H1 (cell line): ENCODE measurements around the gene PPP1R14B. TPM values are rescaled to one million over a fixed set of nuclear protein-coding genes. Genes with fewer than 3 reads are reported as not detected.

ENCODE experiments used
- CTCF ChIA-PET: fragments of 300-600 bp; sonication (Branson Sonifier 250); formaldehyde crosslinking; loops from one replicate; lab custom pipeline; 2021; ENCODE audit not compliant: partially characterized antibody; lab: Charles Lee
- POLR2A ChIA-PET: fragments of 300-600 bp; sonication (Branson Sonifier 250); formaldehyde crosslinking; loops from one replicate; lab custom pipeline; 2021; ENCODE audit warnings: inconsistent platforms; ENCODE audit not compliant: partially characterized antibody; lab: Charles Lee
- DNase-seq, 2 experiments: peaks; one replicate each; pipeline versions ENCODE4 v3.0.0 to v3.0.0-alpha.2; 2010 to 2022; ENCODE audit warnings: low spot score in 2 of 2, low read depth in 1 of 2, mixed read lengths in 1 of 2
- FAIRE-seq: peaks from 2 replicates; lab custom pipeline; 2011; peaks lifted over from hg19 to GRCh38; lab: Jason Lieb, UNC
- H2AFZ ChIP-seq: 2 replicates; pipeline ENCODE4 v1.8.1; 2012; ENCODE audit warnings: low read length, inconsistent platforms
- H2AK5ac ChIP-seq: 2 replicates; pipeline ENCODE4 v1.6.1; 2013; ENCODE audit warnings: low read depth, low read length
- H2BK120ac ChIP-seq: replicated peaks from 2 replicates; pipeline ENCODE3; 2013; ENCODE audit warnings: low read depth, low read length, inconsistent platforms
- H2BK12ac ChIP-seq: 2 replicates; pipeline ENCODE4 v1.6.1; 2013; ENCODE audit warnings: low read depth, low read length
- H2BK15ac ChIP-seq: 2 replicates; pipeline ENCODE4 v1.6.1; 2013; ENCODE audit warnings: low read length
- H2BK20ac ChIP-seq: 2 replicates; pipeline ENCODE4 v1.6.1; 2013; ENCODE audit warnings: low read length
- H2BK5ac ChIP-seq: 2 replicates; pipeline ENCODE4 v1.6.1; 2013; ENCODE audit warnings: low read depth, low read length
- H3K14ac ChIP-seq: 2 replicates; pipeline ENCODE4 v1.6.1; 2013; ENCODE audit warnings: inconsistent platforms; ENCODE audit not compliant: insufficient read length
- H3K18ac ChIP-seq: 2 replicates; pipeline ENCODE4 v1.6.1; 2013; ENCODE audit warnings: low read length; ENCODE audit errors: extremely low read depth
- H3K23ac ChIP-seq: 2 replicates; pipeline ENCODE4 v1.6.1; 2013; ENCODE audit warnings: inconsistent platforms; ENCODE audit not compliant: insufficient read length
- H3K23me2 ChIP-seq: 2 replicates; pipeline ENCODE4 v1.6.1; 2013; ENCODE audit warnings: low read depth, low read length
- H3K27ac ChIP-seq: 2 replicates; pipeline ENCODE4 v1.6.1; 2011; ENCODE audit warnings: low read depth, low read length, inconsistent platforms
- H3K27me3 ChIP-seq, 4 experiments: replicated peaks in 1 of 4; 1 replicate in 1 of 4; 2 replicates in 3 of 4; pipeline versions ENCODE4 v1.6.1 to v1.8.1; 2011 to 2013; ENCODE audit warnings: low read length in 3 of 4, mild to moderate bottlenecking in 3 of 4, inconsistent platforms in 2 of 4, mixed read lengths in 2 of 4, moderate library complexity in 1 of 4; ENCODE audit not compliant: control insufficient read depth in 3 of 4, insufficient read depth in 3 of 4; ENCODE audit errors: extremely low read depth in 1 of 4
- H3K36me3 ChIP-seq, 4 experiments: 2 replicates each; pipeline versions ENCODE4 v1.6.1 to v1.8.1; 2011 to 2013; ENCODE audit warnings: mild to moderate bottlenecking in 4 of 4, low read length in 3 of 4, moderate library complexity in 2 of 4, control low read depth in 1 of 4, inconsistent platforms in 1 of 4; ENCODE audit not compliant: insufficient read depth in 4 of 4, control insufficient read depth in 2 of 4
- H3K4ac ChIP-seq: replicated peaks from 2 replicates; pipeline ENCODE3; 2013; ENCODE audit warnings: low read length, low read depth, mixed read lengths, inconsistent platforms; ENCODE audit not compliant: insufficient read length
- H3K4me1 ChIP-seq, 4 experiments: replicated peaks in 1 of 4; 1 replicate in 1 of 4; 2 replicates in 3 of 4; pipeline versions ENCODE4 v1.6.1 to v1.8.1; 2011 to 2013; ENCODE audit warnings: low read length in 3 of 4, inconsistent platforms in 2 of 4, mixed read lengths in 1 of 4; ENCODE audit not compliant: insufficient read depth in 4 of 4, control insufficient read depth in 3 of 4
- H3K4me2 ChIP-seq, 2 experiments: 2 replicates each; pipeline versions ENCODE4 v1.6.1 to v1.8.1; 2011 to 2013; ENCODE audit warnings: low read depth in 2 of 2, low read length in 2 of 2, control low read depth in 1 of 2, inconsistent platforms in 1 of 2, mild to moderate bottlenecking in 1 of 2; ENCODE audit not compliant: insufficient read depth in 1 of 2
- H3K4me3 ChIP-seq, 4 experiments: fragments of 200-600, 300-600 bp in 1 of 4; sonication (generic), shearing (Covaris generic), sonication (Bioruptor Twin) in 1 of 4; 2 replicates each; pipeline versions ENCODE4 v1.5.1 to v1.8.1; 2011 to 2016; ENCODE audit warnings: low read length in 4 of 4, low read depth in 3 of 4, control low read depth in 2 of 4, inconsistent platforms in 2 of 4, mild to moderate bottlenecking in 2 of 4, mixed read lengths in 1 of 4, moderate library complexity in 1 of 4; ENCODE audit not compliant: insufficient read depth in 2 of 4; ENCODE audit errors: extremely low read depth in 1 of 4
- H3K56ac ChIP-seq: replicated peaks from 2 replicates; pipeline ENCODE3; 2013; ENCODE audit warnings: low read depth, mild to moderate bottlenecking, mixed read lengths, low read length, inconsistent platforms; ENCODE audit not compliant: insufficient read length
- H3K79me1 ChIP-seq: 2 replicates; pipeline ENCODE4 v1.6.1; 2013; ENCODE audit warnings: low read depth, low read length, control low read depth
- H3K79me2 ChIP-seq, 2 experiments: 2 replicates each; pipeline versions ENCODE4 v1.6.1 to v1.8.1; 2012 to 2013; ENCODE audit warnings: low read length in 2 of 2, mild to moderate bottlenecking in 2 of 2, inconsistent platforms in 1 of 2; ENCODE audit not compliant: insufficient read depth in 2 of 2, control insufficient read depth in 1 of 2
- H3K9ac ChIP-seq, 4 experiments: replicated peaks in 1 of 4; 1 replicate in 1 of 4; 2 replicates in 3 of 4; pipeline versions ENCODE4 v1.6.1 to v1.8.1; 2011 to 2013; ENCODE audit warnings: low read depth in 3 of 4, low read length in 3 of 4, control low read depth in 2 of 4, mild to moderate bottlenecking in 2 of 4, moderate library complexity in 2 of 4, inconsistent platforms in 1 of 4; ENCODE audit errors: extremely low read depth in 1 of 4
- H3K9me3 ChIP-seq, 2 experiments: 2 replicates each; pipeline versions ENCODE4 v1.6.1 to v1.8.1; 2012 to 2013; ENCODE audit warnings: mild to moderate bottlenecking in 2 of 2, moderate library complexity in 2 of 2, control low read depth in 1 of 2, inconsistent platforms in 1 of 2, low read depth in 1 of 2, low read length in 1 of 2, mixed read lengths in 1 of 2; ENCODE audit not compliant: insufficient read depth in 2 of 2
- H4K20me1 ChIP-seq, 2 experiments: replicated peaks in 1 of 2; 2 replicates each; pipeline versions ENCODE3 to v1.8.1; 2011 to 2013; ENCODE audit warnings: inconsistent platforms in 2 of 2, low read length in 2 of 2, mild to moderate bottlenecking in 1 of 2; ENCODE audit not compliant: insufficient read depth in 2 of 2, control insufficient read depth in 1 of 2
- H4K5ac ChIP-seq: 2 replicates; pipeline ENCODE4 v1.6.1; 2013; ENCODE audit warnings: low read length, low read depth, mixed read lengths, inconsistent platforms; ENCODE audit not compliant: insufficient read length
- H4K8ac ChIP-seq: 2 replicates; pipeline ENCODE4 v1.8.0; 2013; ENCODE audit warnings: mild to moderate bottlenecking, moderate library complexity, low read length, inconsistent platforms; ENCODE audit not compliant: insufficient read depth; ENCODE audit errors: extremely low read depth
- H4K91ac ChIP-seq: replicated peaks from 2 replicates; pipeline ENCODE3; 2013; ENCODE audit warnings: low read length, mixed read lengths, inconsistent platforms; ENCODE audit not compliant: insufficient read length
- CBX5 ChIP-seq: fragments of 300-800, 300-1000 bp; sonication (generic); IDR thresholded peaks from 2 replicates; pipeline ENCODE4 v1.7.1; 2016; ENCODE audit warnings: antibody characterized with exemption, low read length, low read depth
- CREB1 ChIP-seq: IDR thresholded peaks from 2 replicates; pipeline ENCODE4 v1.6.1; 2012; ENCODE audit warnings: inconsistent platforms
- EGR1 ChIP-seq: IDR thresholded peaks from 2 replicates; pipeline ENCODE4 v1.6.1; 2011; ENCODE audit warnings: low read depth, low read length, borderline replicate concordance
- POLR2AphosphoS5 ChIP-seq: IDR thresholded peaks from 2 replicates; pipeline ENCODE4 v1.6.1; 2011; ENCODE audit warnings: low read depth, low read length
- POU5F1 ChIP-seq: IDR thresholded peaks from 2 replicates; pipeline ENCODE4 v1.6.1; 2011; ENCODE audit warnings: low read depth, mild to moderate bottlenecking, low read length, moderate library complexity
- SIRT6 ChIP-seq: IDR thresholded peaks from one replicate; pipeline ENCODE4 v1.7.1; 2012; ENCODE audit warnings: low read length, inconsistent platforms
- SP2 ChIP-seq: IDR thresholded peaks from 2 replicates; pipeline ENCODE4 v1.6.1; 2012; ENCODE audit warnings: mild to moderate bottlenecking, low read length, inconsistent platforms
- SP4 ChIP-seq: IDR thresholded peaks from 2 replicates; pipeline ENCODE4 v1.6.1; 2012; ENCODE audit warnings: low read length, inconsistent platforms
- TEAD4 ChIP-seq: IDR thresholded peaks from 2 replicates; pipeline ENCODE4 v1.6.1; 2012; ENCODE audit warnings: low read depth, low read length, inconsistent platforms, mixed read lengths
- WGBS, 2 experiments: shearing (Covaris generic) in 1 of 2; methylation state at CpG; one replicate each; pipeline versions ENCODE4 v1.1.6 to v1.1.7; 2013 to 2015; ENCODE audit warnings: low lambda C conversion rate in 2 of 2, mixed read lengths in 2 of 2, inconsistent platforms in 1 of 2, low coverage in 1 of 2, missing lambda C conversion rate in 1 of 2; ENCODE audit not compliant: insufficient replicate concordance in 2 of 2, insufficient coverage in 1 of 2, insufficient read length in 1 of 2; ENCODE audit errors: extremely low coverage in 1 of 2, missing lambda C conversion rate in 1 of 2; 5-methylcytosine and 5-hydroxymethylcytosine counted together
- polyA plus RNA-seq, 7 experiments: library from polyadenylated mRNA; depleted of rRNA in 3 of 7; stranded (reverse) in 5 of 7; unstranded in 2 of 7; fragments of >200 nt in 5 of 7; fragments of 200-250 nt in 2 of 7; gene quantifications; 1 replicate in 5 of 7; 2 replicates in 1 of 7; 4 replicates in 1 of 7; pipeline versions ENCODE4 v1.2.1 to v1.2.3, GENCODE V29; 2011 to 2013; ENCODE audit warnings: missing spikeins in 2 of 7, mixed read lengths in 2 of 7
- total RNA-seq: library from RNA; stranded (reverse); fragmentation: NEBNext Ultra II Directional; extraction: Animal tissue kit (Norgen Biotek cat#: 25700); gene quantifications from 2 replicates; pipeline ENCODE4 v1.2.1, GENCODE V29; 2021
- TF ChIP-seq, protein P1 (sequence below), 3 experiments: IDR thresholded peaks; 1 replicate in 2 of 3; 2 replicates in 1 of 3; pipeline versions ENCODE4 v1.5.1 to v1.6.1; 2011; ENCODE audit warnings: low read length in 3 of 3, mild to moderate bottlenecking in 3 of 3, inconsistent platforms in 2 of 3, low read depth in 1 of 3, moderate library complexity in 1 of 3; ENCODE audit not compliant: insufficient read depth in 1 of 3; ENCODE audit errors: control extremely low read depth in 1 of 3

PPP1R14B gene
- total and polyA plus RNA-seq, 2 of the 8 experiments (the other 6 are each of a cell fraction or from before 2014, with no cell fraction given), result 265 to 419 TPM

- Histone ChIP-seq H3K9me3 (no peaks in the 10 kb centered on the region), H3K27me3 (no peaks in the 10 kb centered on the region), H3K27ac (peak overlapping the region; percentile 47; the same call in 1 of the 2 replicates), H3K4ac (peak overlapping the region; percentile 19), H4K8ac (peak overlapping the region; percentile 79), H4K5ac (peak overlapping the region; percentile 90), H2AK5ac (no peak overlapping the region), H3K23me2 (peaks cover 4% of the 10 kb centered on the region), H3K4me2 (peak overlapping the region; percentile 80 to 86), H3K4me1 (peaks cover 0 to 11% (median 5%) of the 10 kb centered on the region in 4 experiments; a peak in 5 of 7 replicates), H3K14ac (no peak overlapping the region), H2BK120ac (no peak overlapping the region), H2BK12ac (no peak overlapping the region), H3K79me2 (0 out of 4 replicates have a peak, but pooled peaks cover 0 to 4% of the 10 kb centered on the region in 2 experiments), H4K91ac (no peak overlapping the region), H2AFZ (no peak overlapping the region), H3K79me1 (no peaks in the 10 kb centered on the region; the same call in 1 of the 2 replicates), H2BK5ac (peak overlapping the region; percentile 81; the same call in 1 of the 2 replicates), H3K18ac (peak overlapping the region; percentile 52), H3K9ac (peak overlapping the region; percentile 41 to 88 (median 73); a peak in 6 of 7 replicates), H3K36me3 (peaks cover 9 to 24% (median 15%) of the 10 kb centered on the region in 4 experiments), H2BK20ac (no peak overlapping the region), H2BK15ac (peak overlapping the region; percentile 20; the same call in 1 of the 2 replicates), H3K23ac (no peak overlapping the region), H3K4me3 (peak overlapping the region; percentile 70 to 82 (median 80)), H4K20me1 (peaks cover 2 to 5% of the 10 kb centered on the region in 2 experiments), H3K56ac (peak overlapping the region; percentile 78)
- POLR2A ChIA-PET, result interaction anchor here (0.7 to 11.9 kb wide), 20 partner anchors 12 to 1418 kb away, joined by 3 to 352 read pairs (median 6); partner anchors contain the start of genes BAD, ESRRA, FERMT3 and FKBP2
- CTCF ChIA-PET, result interaction anchor here (0.9 to 13.7 kb wide), 12 partner anchors 13 to 84 kb away, joined by 3 to 168 read pairs (median 6); partner anchors contain the start of genes BAD, CATSPERZ, ESRRA and PLCB3
- DNase-seq (peak in 1 of 2 experiments; percentile 76), FAIRE-seq (no peak)
- 8% methylated on average over 16 of the region's 34 CpGs; no CpG with 5 or more reads in 1 of the 2 experiments for WGBS, 2 experiments
- TF ChIP-seq POU5F1 (no peak), CREB1 (0 out of 2 replicates have a peak, but pooled peaks have one; percentile 11), SP2 (no peak), EGR1 (no peak), POLR2AphosphoS5 (peak; percentile 14; the same call in 1 of the 2 replicates), TEAD4 (peak; percentile 57; the same call in 1 of the 2 replicates), SIRT6 (no peak), CBX5 (no peak), SP4 (peak; percentile 7; the same call in 1 of the 2 replicates)
- TF ChIP-seq, protein P1, sequence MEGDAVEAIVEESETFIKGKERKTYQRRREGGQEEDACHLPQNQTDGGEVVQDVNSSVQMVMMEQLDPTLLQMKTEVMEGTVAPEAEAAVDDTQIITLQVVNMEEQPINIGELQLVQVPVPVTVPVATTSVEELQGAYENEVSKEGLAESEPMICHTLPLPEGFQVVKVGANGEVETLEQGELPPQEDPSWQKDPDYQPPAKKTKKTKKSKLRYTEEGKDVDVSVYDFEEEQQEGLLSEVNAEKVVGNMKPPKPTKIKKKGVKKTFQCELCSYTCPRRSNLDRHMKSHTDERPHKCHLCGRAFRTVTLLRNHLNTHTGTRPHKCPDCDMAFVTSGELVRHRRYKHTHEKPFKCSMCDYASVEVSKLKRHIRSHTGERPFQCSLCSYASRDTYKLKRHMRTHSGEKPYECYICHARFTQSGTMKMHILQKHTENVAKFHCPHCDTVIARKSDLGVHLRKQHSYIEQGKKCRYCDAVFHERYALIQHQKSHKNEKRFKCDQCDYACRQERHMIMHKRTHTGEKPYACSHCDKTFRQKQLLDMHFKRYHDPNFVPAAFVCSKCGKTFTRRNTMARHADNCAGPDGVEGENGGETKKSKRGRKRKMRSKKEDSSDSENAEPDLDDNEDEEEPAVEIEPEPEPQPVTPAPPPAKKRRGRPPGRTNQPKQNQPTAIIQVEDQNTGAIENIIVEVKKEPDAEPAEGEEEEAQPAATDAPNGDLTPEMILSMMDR (IDR thresholded peaks at IDR 0.05; ENCODE audit: control extremely low read depth in 1 of 3, insufficient read depth in 1 of 3, low read depth in 1 of 3, low read length in 3 of 3), result no peak
Observed at GRCh38 chr11:64268893-64269539, 22.3 kb upstream of the PPP1R14B start.
